ENCODE measurements around the gene SPAM1.
"Not testable (repeated sequence)": the region's sequence is repeated elsewhere in the genome, so short reads cannot be mapped to it uniquely, and the experiment has no call there.

Gene SPAM1

DNA sequence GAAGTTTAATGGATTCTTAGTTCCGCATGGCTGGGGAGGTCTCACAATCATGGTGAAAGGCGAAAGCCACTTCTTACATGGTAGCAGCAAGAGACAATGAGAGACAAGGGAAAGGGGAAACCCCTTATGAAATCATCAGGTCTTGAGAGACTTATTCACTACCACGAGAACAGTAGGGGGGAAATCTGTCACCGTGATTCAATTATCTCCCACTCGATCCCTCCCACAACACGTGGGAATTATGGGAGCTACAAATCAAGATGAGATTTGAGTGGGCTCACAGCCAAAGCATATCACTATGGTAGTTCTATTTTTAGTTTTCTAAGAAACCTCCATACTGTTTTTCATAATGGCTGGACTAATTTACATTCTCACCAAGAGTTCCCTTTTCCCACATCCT, 36.7 kb downstream of the SPAM1 start:
- no peak for FAIRE-seq

DNA sequence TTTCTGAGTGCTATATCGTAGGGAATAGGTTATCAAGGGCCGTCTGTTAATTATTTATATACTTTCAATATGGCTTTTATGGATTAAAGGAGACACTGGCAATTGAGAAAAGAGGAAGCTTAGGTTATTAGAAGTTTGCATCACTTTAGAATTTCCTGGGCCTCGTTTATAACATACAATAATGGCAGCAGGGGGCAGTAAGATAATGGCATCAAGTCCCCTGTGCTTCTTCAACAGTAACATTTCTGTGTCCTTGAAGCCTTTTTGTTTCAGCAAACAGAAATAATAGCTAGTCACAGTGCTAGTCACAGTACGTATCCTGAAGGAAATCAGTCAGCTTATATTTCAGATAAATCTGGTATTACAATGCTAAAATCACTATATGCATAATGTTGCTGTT, 41.9 kb downstream of the SPAM1 start:
- no peak for FAIRE-seq

DNA sequence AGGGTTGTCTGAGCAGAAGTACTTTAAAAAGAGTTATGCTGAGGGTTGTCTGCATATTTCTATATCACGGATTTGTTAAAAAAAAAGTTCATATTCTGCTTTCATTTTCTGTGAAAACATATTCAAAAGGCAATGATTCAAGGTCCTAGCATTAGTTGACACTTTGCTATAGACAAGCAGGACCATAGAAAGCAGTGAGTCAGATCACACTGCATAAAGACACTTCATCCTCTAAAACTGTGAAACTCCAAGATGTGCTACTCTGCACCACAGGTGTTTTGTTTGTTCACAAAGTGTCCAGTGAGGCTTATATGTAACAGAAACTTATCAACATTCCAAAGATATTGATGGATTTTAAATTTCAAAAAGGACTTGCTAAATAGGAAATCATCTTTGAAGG, 47.0 kb downstream of the SPAM1 start:
- FAIRE-seq: no peak

DNA sequence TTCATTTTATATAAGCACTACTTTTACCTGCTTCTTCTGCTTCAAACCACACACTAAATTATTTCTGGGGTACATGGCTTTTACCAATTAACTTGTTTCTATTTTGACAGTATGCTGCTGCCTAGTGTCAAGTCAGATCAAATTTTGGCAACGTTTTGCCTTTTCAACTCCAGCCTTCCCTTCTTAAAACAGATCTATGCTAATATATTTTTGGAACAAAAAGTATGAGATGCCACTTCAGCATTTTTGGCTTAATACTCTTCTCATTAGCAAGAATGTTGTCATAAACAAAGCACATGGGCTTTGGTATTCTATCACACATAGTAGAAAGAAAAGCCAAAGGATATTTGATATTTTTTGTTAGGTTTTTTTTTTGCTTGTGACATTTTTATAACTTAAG, 47.8 kb downstream of the SPAM1 start:
- FAIRE-seq: no peak

DNA sequence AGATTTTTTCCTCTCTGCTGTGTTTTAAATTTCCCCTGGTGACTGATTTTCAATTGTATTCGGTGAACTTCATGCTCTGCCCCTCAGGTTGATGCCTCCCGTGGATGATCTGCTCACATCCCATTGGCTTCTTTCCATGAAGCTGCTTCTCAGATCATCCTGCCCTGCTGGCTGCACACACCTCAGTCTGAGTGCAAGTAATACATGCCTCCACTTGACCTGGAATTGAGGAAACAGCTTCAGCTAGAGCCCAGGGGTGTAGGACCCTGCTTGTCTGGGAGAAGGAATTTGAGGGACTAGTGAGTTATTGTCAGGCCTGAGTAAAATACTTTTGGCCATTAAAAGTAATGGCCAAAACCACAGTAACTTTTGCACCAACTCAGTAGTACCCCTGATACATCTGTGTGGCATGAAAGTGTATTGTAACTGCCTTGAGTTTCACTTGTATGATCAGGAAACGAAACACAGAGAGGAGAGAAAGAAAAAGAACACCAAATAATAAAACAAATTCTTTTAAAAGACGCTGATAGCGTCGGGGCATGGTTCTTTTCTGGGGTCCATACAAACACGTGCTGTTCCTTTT, 49.4 kb downstream of the SPAM1 start:
- FAIRE-seq: no peak

DNA sequence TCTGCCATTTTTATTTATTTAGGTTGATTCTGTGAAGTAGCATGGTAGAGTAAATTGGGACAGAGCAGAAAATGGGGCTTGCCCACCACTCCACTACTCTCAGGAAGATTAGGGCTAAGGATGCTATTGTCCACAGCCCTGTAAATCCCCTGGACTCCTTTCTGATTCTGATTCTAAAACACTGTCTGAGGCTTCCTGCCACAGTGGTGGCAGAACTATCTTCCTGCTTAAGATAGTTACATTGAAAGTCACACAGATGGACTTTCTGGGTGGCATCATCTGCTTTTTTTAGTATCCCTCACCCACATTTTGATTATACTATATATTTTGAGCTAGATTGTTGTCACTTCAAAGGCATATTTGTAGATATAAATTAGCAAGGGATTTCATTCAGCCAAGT, 50.0 kb downstream of the SPAM1 start:
- no peak for FAIRE-seq

DNA sequence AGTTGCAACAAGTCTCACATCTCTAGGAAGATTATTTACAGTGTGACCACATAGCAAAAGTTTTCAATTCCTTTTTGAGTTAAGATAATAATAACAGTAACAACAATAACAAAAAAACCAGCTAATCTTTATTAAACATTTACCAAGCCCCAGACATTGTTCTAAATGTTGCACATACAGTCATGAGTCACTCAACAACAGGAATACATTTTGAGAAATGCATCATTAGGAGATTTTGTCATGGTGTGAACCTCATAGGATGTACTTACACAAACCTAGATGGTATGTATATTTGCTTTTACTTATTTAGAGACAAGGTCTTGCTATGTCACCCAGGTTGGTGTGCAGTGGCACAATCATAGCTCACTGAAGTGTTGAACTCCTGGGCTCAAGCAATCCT, 52.0 kb downstream of the SPAM1 start:
- no peak for FAIRE-seq

DNA sequence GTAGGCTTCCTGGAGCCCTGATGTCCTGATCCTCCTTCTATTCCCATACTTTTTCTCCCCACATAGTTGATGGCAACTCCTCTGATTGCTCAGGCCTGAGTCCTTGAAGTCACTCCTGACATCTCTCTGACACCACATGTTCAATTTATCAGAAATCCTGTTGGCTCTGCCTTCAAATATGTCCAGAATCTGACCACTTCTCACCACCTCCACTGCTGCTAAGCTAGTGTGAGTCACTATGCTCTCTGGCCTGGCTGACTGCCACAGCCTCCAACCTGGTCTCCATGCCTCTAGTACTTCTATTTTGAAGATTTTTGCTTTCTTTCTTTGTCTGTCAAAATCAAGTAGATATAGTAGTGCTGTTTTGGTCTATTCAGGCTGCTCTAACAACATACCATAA, 54.8 kb downstream of the SPAM1 start:
- FAIRE-seq: no peak

DNA sequence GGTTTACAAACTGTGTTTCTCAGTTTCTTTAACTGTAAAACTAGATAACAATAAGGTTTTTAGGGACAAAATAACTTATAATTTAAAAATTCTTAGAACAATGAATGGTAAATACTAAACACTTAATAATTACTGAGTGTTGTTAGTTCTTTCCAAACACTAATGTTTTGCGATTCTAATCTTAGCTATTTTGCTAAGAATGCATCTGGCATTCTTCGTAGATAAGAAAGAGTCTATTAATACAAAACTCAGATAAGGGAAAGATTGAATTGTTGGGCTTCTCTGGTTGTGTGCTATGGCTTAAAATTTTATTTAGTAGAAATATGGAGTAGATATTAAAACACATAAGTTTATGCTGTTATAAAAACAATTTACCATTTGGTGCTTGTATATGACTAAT, 62.4 kb downstream of the SPAM1 start:
- no peak for FAIRE-seq

DNA sequence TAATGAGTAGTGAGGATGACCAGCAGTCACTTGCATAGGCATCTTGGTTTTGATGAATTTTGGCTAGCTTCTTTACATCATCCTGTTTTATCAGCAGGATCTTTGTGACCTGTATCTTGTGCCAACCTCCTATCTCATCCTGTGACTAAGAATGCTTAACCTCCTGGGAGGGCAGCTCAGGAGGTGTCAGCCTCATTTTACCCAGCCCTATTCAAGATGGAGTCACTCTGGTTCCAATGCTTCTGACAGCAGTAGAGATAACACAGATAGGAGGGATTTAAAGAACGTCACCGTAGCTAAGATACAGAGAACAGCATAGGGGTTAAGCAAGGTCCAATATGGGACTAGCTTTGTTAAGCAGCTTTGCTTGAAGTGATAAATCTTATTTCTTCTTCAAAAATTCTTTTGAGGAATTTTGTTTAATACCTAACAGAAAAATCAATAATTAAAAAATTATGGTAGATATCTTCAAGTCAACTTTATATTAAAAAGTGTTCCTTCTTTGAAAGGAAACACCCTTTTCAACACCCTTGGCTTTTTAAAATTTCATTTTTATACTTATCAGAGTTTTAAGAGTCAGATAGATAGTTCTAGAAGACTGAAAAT, 68.0 kb downstream of the SPAM1 start:
- FAIRE-seq: no peak

DNA sequence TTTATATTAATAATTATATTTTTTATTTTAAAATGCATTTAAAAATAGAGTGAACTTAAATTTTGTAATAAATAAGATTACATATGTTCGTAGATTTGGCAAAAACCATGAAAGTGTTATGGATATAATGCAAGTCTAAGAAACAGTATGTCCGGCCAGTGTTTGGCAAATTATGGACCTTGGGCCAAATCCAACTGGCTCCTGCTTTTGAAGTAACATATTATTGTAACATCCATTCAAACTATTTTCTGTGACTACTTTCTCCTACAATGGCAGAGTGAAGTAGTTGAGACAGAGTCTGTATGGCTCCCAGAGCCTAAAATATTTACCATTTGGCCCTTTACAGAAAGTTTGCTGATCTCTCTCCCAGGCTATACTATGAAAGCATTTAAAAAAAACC, 69.0 kb downstream of the SPAM1 start:
- FAIRE-seq: no peak

DNA sequence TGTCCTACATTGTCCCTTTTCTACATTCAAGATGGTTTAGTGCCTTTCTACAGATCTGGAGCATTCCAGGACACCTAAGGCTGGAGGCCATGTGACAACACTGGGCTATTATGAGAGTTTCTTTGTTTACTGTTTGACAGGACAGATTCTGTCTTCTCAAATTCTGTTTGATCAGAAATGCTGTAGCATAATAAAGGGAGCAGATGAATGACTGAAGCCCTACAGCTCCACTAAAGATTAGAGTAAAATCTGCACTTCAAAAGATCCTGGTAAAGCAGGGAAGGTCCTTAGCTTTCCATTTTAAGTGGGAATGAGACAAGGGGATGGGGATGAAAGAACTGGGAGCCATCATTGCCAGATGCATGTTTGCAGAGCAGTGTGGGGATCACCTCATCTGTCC, 69.4 kb downstream of the SPAM1 start:
- FAIRE-seq: no peak

DNA sequence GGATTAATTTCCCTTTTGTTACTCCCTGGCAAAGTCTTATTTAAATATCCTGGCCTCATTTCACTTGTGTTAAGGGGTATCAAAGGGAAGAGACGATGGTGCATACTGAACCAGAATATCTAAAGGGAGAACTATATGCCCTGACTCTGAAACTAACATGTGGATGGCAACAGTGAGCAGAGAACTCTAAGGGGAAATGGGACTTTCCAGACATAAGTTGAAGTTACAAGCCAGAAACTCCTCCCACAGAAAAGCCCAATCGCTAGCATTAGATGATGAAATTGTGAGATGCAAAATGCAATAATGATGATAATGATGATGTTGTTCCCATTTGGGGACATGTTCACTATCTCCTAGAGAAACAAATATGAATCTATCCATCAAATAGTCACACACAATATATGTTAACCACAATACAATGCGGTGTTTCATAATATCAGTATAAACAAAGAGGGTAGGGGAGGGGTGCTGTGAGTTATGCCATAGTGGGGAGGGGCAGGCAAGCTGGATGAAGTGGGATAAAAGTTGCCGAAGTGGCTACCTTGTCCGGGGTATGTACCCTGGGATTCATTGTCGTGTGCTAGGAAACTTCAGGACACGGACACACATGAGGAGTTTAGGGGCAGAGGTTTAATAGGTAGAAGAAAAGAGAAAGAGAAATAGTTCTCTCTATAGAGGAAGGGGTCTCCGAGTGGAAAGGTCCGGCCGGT, 70.7 kb downstream of the SPAM1 start:
- no peak for FAIRE-seq

DNA sequence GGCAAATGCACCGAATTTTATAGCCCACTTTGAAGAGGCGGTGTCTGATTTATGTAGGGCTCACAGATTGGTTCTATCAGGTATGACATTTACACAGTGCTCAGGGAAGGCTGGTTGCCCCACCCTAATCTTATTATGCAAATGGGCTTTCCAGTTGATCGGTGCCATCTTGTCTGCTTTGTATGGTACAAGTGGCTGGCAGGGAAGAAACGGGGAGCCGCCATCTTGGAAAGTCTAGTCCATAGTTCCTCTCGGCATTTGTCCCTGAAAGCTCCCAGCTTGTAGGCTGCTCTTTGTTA, 71.2 kb downstream of the SPAM1 start:
- no peak for FAIRE-seq

DNA sequence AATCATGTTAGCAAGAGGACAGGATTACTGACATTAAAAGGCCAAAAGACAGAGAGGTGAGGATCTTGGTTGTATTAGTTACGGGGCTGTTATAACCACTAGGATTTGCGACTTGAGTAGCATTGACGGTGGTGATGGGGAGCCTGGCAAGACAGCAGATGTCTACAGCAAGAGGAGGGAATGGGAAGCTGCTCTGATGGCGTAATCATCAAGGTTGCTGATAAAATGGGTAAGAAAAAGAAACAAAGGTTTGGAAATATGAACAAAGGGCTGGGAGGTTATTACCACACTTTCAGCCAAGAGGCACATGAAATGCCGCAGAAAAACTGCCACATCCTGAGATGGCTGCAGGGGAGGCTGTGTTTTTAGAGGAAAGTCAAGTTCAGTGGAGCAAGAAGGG, 73.9 kb downstream of the SPAM1 start:
- FAIRE-seq: no peak

DNA sequence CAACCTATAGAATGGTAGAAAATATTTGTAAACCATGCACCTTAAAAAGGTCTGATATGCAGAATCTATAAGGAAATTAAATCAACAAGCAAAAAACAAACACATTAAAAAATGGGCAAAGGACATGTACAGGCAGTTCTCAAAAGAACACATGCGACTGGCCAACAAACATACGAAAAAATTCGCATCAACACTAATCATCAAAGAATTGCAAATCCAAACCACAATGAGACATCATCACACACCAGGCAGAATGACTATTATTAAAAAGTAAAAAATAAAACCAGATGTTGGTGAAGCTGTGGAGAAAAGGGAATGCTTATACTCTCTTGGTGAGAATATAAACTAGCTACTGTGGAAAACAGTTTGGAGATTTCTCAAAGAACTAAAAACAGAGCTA, 74.7 kb downstream of the SPAM1 start:
- no peak for FAIRE-seq

DNA sequence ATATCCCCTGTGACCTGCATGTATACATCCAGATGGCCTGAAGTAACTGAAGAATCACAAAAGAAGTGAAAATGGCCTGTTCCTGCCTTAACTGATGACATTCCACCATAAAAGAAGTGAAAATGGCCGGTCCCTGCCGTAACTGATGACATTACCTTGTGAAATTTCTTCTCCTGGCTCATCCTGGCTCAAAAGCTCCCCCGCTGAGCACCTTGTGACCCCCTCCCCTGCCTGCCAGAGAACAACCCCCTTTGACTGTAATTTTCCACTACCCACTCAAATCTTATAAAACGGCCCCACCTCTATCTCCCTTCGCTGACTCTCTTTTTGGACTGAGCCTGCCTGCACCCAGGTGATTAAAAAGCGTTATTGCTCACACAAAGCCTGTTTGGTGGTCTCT, 83.3 kb downstream of the SPAM1 start:
- not testable (repeated sequence) for FAIRE-seq

DNA sequence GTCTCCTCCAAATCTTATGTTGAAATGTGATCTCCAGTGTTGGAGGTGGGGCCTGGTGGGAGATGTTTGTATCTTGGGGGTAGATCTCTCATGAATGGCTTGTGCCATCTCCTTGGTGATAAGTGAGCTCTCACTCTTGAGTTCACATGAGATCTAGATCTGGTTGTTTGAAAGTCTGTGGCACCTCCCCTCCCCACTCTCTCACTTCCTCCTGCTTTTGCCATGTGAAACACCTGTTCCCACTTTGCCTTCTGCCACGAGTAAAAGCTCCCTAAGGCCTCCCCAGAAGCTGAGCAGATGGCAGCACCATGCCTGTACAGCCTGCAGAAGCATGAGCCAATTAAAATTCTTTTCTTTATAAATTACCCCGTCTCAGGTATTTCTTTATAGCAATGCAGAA, 84.3 kb downstream of the SPAM1 start:
- FAIRE-seq: no peak

All from TTC549 (cell line).